AG10803 (cell line): Measurements from ENCODE around the gene APBB2.
"Not testable (repeated sequence)": the region's sequence is repeated elsewhere in the genome, so short reads cannot be mapped to it uniquely, and the experiment has no call there.

Experiments
- DNase-seq: peaks from one replicate; pipeline ENCODE4 v3.0.0; 2010; ENCODE audit warnings: low read depth
- H3K4me3 ChIP-seq: 2 replicates; pipeline ENCODE4 v1.5.1; 2011; ENCODE audit warnings: mild to moderate bottlenecking, low read length, control low read depth
- CTCF ChIP-seq: conservative IDR thresholded peaks from 2 replicates; pipeline ENCODE4 v1.5.1; 2011; ENCODE audit warnings: mild to moderate bottlenecking, low read length, control low read depth, inconsistent platforms

APBB2 gene

GRCh38 chr4:40822420-40823166 lies 391.7 kb downstream of the APBB2 start:
- peak; percentile 17 for DNase-seq
- no peak overlapping the region for H3K4me3 ChIP-seq
- TF ChIP-seq CTCF: no peak

DNA sequence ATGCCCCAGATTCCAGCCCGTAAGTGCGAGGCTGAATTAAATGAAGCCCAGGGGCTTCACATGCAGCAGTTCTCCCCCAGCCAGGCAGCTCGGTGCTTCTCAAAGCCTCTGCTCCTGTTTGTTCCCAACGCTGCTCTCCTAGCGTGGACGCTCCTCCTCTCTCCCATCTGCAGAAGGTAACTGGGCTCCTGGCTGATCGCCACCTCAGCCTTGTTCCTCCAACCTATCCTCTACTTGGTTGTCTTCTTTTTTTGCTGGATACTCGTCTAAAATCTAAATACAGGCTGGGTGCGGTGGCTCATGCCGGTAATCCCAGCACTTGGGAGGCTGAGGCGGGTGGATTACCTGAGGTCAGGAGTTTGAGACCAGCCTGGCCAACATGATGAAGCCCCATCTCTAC lies 394.2 kb downstream of the APBB2 start:
- DNase-seq: no peak
- H3K4me3 ChIP-seq: no peak overlapping the region
- TF ChIP-seq CTCF: no peak

GRCh38 chr4:40817157-40817556 lies 397.2 kb downstream of the APBB2 start:
- DNase-seq, H3K4me3 ChIP-seq: not testable (repeated sequence)

GRCh38 chr4:40812856-40813255 lies 401.5 kb downstream of the APBB2 start:
- DNase-seq: no peak
- TF ChIP-seq CTCF: no peak
- H3K4me3 ChIP-seq: no peak overlapping the region

- DNase-seq: peak; percentile 23
- no peak for TF ChIP-seq CTCF
- H3K4me3 ChIP-seq: no peak overlapping the region
These were observed 402.0 kb downstream of the APBB2 start for GRCh38 chr4:40812386-40812785.

DNA sequence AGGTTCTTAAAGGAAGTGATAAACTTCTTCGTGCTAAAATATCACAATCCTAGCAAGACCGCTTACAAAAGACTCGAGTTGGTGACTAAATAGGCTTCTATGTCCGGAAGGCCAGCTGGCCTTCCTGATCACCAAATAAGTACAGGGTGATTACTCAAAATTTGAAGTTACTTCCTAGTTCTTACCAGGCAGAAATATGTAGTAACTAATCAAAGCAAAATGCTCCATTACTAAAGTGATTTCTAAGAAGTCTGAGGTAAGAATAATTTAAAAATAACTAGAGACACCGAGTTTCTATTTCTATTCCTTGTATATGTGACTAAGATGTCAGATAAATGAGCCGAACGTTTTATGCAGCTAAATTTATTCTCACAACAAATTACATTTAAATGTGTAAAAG lies 402.4 kb downstream of the APBB2 start:
- TF ChIP-seq CTCF: no peak
- no peak overlapping the region for H3K4me3 ChIP-seq
- peak; percentile 16 for DNase-seq

DNA sequence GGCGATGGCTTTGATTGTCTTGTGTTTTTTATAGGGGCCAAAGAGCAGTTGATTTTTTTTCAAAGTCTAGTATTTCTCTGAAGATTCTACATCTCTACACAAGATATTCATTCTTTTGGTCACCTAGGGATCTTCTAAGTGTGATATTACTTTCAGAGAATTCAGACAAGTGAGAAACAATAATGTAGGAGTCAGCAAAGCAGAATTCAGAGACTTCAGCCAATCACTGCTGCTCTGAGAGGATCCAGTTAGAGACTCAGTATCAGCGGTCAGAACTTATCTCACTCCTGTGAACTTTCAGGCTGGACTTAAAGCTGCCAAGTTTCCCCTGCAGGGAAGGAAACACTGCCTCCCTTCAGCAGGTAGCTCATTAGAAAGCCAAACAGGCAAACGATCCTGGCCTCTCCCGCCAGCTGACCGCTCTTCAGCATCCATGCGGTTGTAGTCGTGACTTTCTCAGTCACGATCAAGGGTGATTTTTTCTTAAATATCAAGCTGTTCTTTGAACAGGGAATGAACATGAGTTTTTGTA lies 405.4 kb downstream of the APBB2 start:
- H3K4me3 ChIP-seq: no peak overlapping the region
- TF ChIP-seq CTCF: no peak
- DNase-seq: no peak
